Measurements from ENCODE around the gene TCF15.

Gene TCF15

GRCh38 chr20:646107-646867 lies 36.2 kb upstream of the TCF15 start:
- Histone ChIP-seq H3K36me3 (ENCODE audit: insufficient read depth, low read length) (no peaks in the 10 kb centered on the region), H3K4me3 (ENCODE audit: low read depth in 1 of 2, low read length in 2 of 2) (no peak overlapping the region), H3K4me1 (ENCODE audit: insufficient read depth, low read length) (peaks cover 7% of the 10 kb centered on the region), H3K9me3 (ENCODE audit: insufficient read depth, low read length, severe bottlenecking) (no peaks in the 10 kb centered on the region), H2AFZ (ENCODE audit: low read depth, low read length) (no peak overlapping the region), H3K27me3 (ENCODE audit: insufficient read depth, low read length, poor library complexity) (no peaks in the 10 kb centered on the region), H3K79me2 (ENCODE audit: insufficient read depth, low read length) (no peaks in the 10 kb centered on the region), H4K20me1 (ENCODE audit: insufficient read depth, low read length) (no peaks in the 10 kb centered on the region), H3K9ac (ENCODE audit: low read depth, low read length) (no peak overlapping the region), H3K4me2 (ENCODE audit: insufficient read depth, low read length) (no peak overlapping the region), H3K27ac (ENCODE audit: low read length) (no peak overlapping the region)
- no peak for ATAC-seq (ENCODE audit: insufficient read depth, low read depth)
- no peak for DNase-seq
- TF ChIP-seq CTCF (IDR thresholded peaks at IDR 0.05; ENCODE audit: borderline replicate concordance, extremely low read depth, low read length, poor library complexity, severe bottlenecking) (no peak), EZH2 (IDR thresholded peaks at IDR 0.05; ENCODE audit: borderline replicate concordance, low read depth, low read length, severe bottlenecking) (no peak)

DNA sequence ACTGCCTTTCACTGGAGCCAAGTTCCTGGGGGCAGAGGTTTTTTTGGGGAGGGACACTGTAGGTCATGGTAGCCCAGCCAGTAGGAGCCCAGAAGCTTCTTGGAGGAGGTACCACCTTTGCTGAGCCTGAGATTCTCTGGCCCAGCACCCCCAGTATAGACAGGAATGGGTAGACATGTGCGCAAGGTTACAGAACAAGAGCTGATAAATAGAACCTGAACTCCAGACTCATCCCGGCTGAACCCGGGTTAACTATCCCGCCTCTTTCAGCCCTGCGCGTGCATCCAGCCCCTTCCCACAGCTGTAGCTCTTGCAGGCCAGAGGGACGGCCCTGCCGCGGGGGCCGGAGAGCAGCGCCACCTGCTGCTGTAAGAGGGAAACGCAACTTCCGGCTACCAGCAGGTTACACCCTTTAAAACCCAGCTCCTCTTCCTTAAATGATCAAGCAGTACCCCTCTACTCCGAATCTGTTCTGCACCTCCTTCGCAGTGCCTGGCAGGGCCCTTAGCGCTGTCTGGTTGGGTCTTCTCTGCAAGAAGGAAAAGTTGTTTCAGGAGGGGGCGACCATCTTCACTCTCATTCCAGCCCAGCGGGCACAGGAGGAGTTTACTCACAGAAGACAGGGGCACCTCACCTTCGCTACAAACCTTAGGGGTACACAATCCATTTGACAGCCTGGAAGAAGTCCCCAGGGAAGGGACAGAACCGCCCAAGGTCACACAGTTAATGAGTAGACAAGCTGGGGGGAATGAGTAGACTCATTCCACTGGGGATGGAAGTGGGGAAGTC lies 35.4 kb upstream of the TCF15 start:
- Histone ChIP-seq H3K4me2 (ENCODE audit: insufficient read depth, low read length) (peak overlapping the region; percentile 13; the same call in 1 of the 2 replicates), H3K9ac (ENCODE audit: low read depth, low read length) (no peak overlapping the region), H3K27ac (ENCODE audit: low read length) (no peak overlapping the region), H3K27me3 (ENCODE audit: insufficient read depth, low read length, poor library complexity) (no peaks in the 10 kb centered on the region), H3K4me1 (ENCODE audit: insufficient read depth, low read length) (peaks cover 7% of the 10 kb centered on the region), H2AFZ (ENCODE audit: low read depth, low read length) (peak overlapping the region; percentile 46), H3K79me2 (ENCODE audit: insufficient read depth, low read length) (no peaks in the 10 kb centered on the region), H3K4me3 (ENCODE audit: low read depth in 1 of 2, low read length in 2 of 2) (no peak overlapping the region), H4K20me1 (ENCODE audit: insufficient read depth, low read length) (peaks cover 2% of the 10 kb centered on the region; the same call in 1 of the 2 replicates), H3K36me3 (ENCODE audit: insufficient read depth, low read length) (no peaks in the 10 kb centered on the region), H3K9me3 (ENCODE audit: insufficient read depth, low read length, severe bottlenecking) (no peaks in the 10 kb centered on the region)
- ATAC-seq (ENCODE audit: insufficient read depth, low read depth): peak; percentile 94
- peak; percentile 80 for DNase-seq
- TF ChIP-seq CTCF (IDR thresholded peaks at IDR 0.05; ENCODE audit: borderline replicate concordance, extremely low read depth, low read length, poor library complexity, severe bottlenecking): peak; percentile 99
- TF ChIP-seq EZH2 (IDR thresholded peaks at IDR 0.05; ENCODE audit: borderline replicate concordance, low read depth, low read length, severe bottlenecking): no peak

DNA sequence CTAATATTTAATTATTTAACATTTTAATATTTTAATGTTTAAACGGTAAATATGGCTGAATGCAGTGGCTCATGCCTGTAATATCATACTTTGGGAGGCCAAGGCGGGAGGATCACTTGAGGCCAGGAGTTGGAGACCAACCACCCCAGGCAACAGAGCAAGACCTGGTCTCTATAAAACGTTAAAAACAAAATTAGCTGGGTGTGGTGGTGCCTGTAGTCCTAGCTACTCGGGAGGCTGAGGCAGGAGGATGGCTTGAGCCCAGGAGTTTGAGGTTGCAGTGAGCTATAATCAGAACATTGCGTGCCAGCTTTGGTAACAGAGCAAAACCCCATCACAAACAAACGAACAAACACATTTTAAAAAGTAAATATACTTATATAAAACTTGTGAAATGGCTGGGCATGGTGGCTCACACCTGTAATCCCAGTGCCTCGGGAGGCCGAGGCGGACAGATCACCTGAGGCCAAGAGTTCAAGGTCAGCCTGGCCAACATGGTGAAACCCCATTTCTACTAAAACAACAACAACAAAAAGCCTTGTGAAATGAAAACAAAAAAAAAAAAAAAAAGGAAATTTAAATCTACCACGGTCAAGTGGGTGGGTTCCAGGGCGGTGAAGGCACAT lies 34.7 kb upstream of the TCF15 start:
- Histone ChIP-seq H3K4me3 (ENCODE audit: low read depth in 1 of 2, low read length in 2 of 2) (no peak overlapping the region), H3K9ac (ENCODE audit: low read depth, low read length) (no peak overlapping the region), H4K20me1 (ENCODE audit: insufficient read depth, low read length) (peaks cover 5% of the 10 kb centered on the region; the same call in 1 of the 2 replicates), H3K27ac (ENCODE audit: low read length) (no peak overlapping the region), H3K36me3 (ENCODE audit: insufficient read depth, low read length) (no peaks in the 10 kb centered on the region), H3K9me3 (ENCODE audit: insufficient read depth, low read length, severe bottlenecking) (no peaks in the 10 kb centered on the region), H3K27me3 (ENCODE audit: insufficient read depth, low read length, poor library complexity) (no peaks in the 10 kb centered on the region), H3K4me1 (ENCODE audit: insufficient read depth, low read length) (peaks cover 7% of the 10 kb centered on the region), H3K79me2 (ENCODE audit: insufficient read depth, low read length) (no peaks in the 10 kb centered on the region), H3K4me2 (ENCODE audit: insufficient read depth, low read length) (no peak overlapping the region; the same call in 1 of the 2 replicates), H2AFZ (ENCODE audit: low read depth, low read length) (peak overlapping the region; percentile 46; the same call in 1 of the 2 replicates)
- ATAC-seq (ENCODE audit: insufficient read depth, low read depth) (no peak), DNase-seq (no peak)
- no peak for TF ChIP-seq CTCF (IDR thresholded peaks at IDR 0.05; ENCODE audit: borderline replicate concordance, extremely low read depth, low read length, poor library complexity, severe bottlenecking)
- no peak for TF ChIP-seq EZH2 (IDR thresholded peaks at IDR 0.05; ENCODE audit: borderline replicate concordance, low read depth, low read length, severe bottlenecking)

Measured in DND-41 (cell line).